ENCODE measurements around the gene FUT6.

- TF ChIP-seq POLR2A (IDR thresholded peaks at IDR 0.05; ENCODE audit: low read depth, low read length): no peak
- TF ChIP-seq POLR2AphosphoS5 (IDR thresholded peaks at IDR 0.05; ENCODE audit: low read depth, low read length): no peak
Measured at GRCh38 chr19:5805462-5806132, 33.9 kb downstream of the FUT6 start.

All from GM12892 (cell line).